ENCODE data around the gene CDC6.
"Not testable (repeated sequence)": the region's sequence is repeated elsewhere in the genome, so short reads cannot be mapped to it uniquely, and the experiment has no call there.

CDC6 gene

DNA sequence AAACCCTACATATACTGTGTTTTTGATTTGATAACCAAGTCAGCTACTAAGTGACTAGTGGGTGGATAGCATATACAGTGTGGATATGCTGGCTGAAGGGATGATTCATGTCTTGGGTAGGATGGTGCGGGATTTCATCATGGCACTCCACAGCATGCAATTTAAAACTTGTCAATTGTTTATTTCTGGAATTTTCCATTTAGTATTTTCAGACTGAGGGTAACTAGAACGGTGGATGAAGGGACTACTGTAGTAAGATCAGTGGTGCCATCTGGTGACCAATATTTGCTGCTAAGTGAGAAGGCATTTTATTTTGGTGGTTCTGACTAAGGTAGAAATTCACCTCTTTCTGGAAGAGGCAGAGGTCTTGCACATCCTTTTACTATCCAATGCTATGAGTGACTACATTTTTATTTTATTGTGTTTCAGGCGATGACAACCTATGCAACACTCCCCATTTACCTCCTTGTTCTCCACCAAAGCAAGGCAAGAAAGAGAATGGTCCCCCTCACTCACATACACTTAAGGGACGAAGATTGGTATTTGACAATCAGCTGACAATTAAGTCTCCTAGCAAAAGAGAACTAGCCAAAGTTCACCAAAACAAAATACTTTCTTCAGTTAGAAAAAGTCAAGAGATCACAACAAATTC is 3.1 kb downstream of the CDC6 start:
- no peak for DNase-seq

DNA sequence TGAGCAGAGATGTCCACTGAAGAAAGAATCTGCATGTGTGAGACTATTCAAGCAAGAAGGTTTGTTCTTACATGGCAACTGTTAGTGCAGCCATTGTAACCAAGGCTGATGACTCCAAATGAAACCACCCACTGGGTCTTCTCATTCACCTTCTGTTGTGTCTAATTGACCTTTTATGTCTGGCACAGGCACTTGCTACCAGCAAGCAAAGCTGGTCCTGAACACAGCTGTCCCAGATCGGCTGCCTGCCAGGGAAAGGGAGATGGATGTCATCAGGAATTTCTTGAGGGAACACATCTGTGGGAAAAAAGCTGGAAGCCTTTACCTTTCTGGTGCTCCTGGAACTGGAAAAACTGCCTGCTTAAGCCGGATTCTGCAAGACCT is 3.6 kb downstream of the CDC6 start:
- no peak for DNase-seq

DNA sequence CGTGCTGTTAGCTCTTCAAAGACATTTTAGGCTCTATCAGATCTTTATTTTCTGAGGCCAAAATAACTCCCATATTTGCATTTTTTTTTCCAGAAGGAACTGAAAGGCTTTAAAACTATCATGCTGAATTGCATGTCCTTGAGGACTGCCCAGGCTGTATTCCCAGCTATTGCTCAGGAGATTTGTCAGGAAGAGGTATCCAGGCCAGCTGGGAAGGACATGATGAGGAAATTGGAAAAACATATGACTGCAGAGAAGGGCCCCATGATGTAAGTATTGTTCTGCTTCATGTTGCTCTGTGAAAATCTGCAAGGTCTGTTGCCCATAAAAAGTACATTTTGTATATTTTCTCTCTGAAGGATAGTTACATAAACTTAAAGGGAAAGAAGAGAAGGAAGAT is 5.7 kb downstream of the CDC6 start:
- no peak for DNase-seq

DNA sequence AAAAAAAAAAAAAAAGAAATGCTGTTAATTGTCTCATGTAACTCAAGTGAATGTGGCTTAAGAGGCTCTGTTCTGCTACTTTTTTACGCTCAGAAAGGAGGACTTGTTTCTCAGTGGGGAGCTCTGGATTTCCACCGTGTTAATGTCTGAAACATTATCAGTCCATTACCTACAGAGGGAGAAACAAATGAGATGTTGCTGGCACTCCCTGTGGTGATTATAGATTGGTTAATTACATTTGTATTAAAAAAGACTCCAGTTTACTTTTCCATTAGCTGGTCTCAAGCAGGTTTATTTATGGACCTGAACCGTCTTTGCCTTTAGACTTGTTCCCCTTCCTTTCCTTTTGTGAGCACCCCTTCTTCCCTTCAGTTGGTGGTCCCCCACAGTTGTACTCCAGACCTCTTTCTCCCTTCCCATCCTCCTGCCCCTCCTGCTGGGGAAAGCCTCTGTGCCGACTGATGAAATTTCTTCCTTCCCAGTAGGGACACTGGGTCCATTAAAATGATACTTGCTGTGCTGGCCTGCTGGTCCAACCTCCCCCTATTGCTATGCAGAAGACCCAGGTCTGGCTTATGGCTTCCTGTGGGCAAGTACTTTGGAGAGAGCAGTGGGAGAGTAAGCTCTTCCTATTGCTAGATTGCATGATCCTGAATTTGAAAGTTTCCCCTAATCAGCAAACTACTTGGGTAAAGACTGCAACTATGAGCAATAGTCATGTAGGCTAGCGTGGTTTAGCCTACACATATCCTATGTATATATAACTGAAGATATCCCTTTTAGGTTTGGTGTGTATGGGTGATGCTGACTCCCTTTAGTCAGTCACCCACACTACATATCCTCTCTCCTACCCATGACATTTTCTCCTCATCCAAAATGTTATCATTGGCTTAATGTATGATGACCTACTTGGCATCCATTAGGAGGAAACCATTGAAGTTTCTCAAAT is 8.1 kb downstream of the CDC6 start:
- no peak for DNase-seq

DNA sequence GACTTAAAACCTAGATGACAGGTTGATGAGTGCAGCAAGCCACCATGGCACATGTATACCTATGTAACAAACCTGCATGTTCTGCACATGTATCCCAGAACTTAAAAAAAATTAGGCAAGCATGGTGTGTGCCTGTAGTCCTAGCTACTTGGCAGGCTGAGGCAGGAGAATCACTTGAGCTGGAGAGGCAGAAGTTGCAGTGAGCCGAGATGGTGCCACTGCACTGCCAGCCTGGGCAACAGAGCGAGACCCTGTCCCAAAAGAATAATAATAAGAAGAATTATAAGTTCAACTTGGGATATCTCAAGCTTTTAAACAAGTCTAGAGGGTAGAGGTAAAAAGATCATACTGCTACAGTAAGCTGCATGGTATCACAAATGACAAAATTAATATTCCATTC is 9.8 kb downstream of the CDC6 start:
- no peak for DNase-seq

DNA sequence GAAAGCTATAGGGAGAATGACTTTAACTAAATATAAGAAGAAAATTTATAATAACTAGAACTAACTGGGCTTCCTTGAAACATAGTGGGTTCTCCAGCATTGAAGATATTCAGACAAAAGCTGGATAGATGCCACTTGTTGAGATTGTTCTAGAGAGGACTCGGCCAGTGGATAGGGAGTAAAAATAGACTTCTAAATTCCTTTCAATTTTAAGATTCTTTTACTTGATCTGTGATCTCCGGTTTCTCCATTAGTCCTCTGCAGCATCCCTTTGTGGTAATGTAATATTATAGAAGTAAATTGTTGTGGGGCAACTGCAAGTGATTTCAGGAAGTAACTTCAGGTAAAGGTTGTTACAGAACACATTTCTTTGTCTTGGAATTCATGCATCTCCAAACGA is 11.0 kb downstream of the CDC6 start:
- DNase-seq: no peak

DNA sequence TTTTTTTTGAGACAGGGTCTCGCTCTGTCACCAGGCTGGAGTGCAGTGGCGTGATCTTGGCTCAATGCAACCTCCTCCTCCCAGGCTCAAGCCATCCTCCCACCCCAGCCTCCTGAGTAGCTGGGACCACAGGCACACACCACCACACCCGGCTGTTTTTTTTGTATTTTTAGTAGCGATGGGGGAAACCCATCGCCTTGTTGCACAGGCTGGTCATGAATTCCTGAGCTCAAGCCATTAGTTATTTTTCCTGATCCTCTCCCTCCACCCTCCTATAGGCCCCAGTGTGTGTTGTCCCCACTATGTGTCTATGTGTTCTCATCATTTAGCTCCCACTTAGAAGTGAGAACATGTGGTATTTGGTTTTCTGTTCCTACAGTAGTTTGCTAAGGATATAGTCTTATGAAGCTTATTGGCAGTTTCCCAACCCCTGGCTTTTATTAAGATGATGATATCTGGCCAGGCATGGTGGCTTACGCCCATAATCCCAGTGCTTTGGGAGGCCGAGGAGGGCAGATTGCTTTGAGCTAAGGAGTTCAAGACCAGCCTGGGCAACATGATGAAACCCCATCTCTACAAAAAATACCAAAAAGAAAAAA is 11.6 kb downstream of the CDC6 start:
- DNase-seq: not testable (repeated sequence)

DNA sequence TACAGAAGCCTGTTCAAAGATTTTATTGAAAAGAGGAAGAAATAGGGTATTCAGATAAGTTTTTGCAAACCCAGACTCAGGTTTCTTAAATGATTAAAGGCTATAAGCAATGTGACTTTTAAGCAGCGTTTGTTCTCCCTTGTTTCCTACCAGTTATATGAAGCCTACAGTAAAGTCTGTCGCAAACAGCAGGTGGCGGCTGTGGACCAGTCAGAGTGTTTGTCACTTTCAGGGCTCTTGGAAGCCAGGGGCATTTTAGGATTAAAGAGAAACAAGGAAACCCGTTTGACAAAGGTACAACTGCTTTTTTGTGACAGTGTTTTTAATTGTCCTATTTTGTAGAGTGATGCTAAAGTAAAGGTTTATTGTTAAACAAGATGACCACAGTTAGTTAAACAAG is 13.6 kb downstream of the CDC6 start:
- DNase-seq: no peak

DNA sequence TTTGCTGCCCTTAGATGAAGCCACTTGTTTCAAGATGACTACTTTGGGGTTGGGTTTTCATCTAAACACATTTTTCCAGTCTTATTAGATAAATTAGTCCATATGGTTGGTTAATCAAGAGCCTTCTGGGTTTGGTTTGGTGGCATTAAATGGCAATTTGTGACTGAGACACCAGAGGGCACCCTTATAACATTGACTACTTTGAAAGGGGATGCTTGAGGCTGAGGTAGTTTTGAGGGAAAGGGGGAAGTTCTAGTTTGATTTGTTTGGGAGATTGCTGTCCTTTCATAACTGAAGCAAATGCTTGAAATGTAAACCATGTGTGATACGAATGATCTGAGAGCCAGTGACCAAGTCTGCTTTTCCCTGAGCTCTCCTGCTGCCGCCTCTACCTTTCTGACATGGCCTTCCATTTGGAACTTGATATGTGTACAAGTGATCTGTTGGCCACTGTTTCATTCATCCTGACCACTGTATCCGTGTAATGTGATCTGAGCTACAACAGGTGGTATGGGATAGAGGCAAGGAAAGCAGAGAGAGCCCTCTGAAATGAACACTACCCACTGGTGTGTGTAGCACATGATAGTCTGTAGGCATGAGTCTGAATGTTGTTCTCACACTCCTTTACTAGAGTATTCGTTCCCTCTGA is 15.5 kb downstream of the CDC6 start:
- DNase-seq: peak; percentile 81

DNA sequence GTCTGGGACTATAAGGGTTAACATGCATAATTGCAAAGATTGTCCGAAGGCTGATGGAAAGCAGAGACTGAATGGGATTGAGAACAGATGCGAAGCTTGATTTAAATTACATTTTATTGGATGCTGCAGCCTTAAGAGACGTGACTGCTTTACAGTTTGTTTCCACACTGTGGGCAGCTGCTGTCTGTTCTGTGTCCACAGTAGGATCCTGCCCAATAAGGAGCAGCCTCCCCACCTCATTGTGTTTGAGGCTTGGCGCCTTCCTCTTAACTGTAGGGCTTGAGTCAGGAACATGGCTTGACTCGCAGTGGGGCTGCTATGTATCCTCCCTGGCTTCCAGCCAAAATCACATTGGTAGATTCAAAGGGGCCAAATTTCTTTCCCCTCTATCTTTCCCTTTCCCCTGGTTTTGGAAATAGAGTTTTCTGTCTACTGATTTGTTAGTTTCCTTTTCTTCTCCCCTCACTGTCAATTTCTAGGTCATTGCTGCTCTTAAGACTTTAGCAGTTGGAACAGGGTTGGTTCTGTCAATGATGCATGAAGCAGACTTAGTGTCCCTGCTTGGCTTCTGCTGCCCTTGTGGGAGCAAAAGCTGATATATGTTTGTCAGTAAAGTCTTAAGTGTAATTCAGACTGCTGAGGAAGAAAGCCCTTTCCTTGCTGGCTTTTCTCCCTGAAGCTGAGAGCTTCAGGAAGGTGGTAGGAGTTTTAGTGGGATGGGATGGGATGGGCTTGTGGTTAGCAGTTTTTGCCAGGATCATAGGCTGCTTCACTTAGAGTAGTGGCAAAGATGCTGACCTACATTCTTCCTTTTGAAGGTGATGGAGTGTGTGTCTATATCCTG is 16.3 kb downstream of the CDC6 start:
- peak; percentile 52 for DNase-seq

DNA sequence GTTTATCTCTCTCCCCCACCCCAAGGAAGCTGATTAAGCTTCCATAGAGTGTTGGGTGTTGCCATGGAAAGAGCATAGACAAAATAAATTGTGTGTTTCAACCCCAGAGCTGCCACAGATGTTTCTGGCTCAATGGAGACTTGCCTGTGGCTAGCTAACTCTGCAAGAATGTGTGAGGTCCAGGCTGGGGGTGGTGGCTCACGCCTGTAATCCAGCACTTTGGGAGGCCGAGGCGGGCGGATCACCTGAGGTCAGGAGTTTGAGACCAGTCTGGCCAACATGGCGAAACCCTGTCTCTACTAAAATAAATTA is 16.8 kb downstream of the CDC6 start:
- not testable (repeated sequence) for DNase-seq

DNA sequence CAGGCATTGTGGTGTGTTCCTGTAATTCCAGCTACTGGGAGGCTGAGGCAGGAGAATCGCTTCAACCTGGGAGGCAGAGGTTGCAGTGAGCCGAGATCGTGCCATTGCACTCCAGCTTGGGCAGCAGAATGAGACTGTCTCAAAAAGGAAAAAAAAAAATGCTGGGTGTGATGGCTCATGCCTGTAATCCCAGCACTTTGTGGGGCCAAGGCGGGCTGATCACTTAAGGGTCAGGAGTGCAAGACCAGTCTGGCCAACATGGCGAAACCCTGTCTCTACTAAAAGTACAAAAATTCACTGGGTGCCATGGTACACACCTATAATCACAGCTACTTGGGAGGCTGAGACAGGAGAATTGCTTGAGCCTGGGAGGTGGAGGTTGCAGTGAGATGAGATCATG is 17.2 kb downstream of the CDC6 start:
- not testable (repeated sequence) for DNase-seq

DNA sequence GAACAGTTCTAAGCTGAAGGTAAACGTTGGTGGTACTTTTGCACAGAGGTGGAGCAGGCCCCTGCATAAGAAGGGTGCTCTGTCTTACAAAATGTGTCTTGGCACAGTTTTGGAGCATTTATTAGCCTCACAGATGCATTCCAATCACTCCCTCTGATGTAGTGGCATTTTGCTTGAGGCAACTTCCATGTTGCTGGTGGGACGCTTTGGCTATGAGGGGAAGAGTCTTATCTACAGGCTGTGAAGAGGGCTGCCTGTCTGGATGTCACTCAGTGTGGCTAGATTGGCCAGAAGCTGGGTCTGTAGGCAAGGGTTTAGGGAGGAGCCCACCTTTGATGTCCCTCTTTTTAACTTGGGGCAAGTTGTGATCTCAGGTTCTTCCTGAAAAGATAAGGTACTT is 18.7 kb downstream of the CDC6 start:
- no peak for DNase-seq

DNA sequence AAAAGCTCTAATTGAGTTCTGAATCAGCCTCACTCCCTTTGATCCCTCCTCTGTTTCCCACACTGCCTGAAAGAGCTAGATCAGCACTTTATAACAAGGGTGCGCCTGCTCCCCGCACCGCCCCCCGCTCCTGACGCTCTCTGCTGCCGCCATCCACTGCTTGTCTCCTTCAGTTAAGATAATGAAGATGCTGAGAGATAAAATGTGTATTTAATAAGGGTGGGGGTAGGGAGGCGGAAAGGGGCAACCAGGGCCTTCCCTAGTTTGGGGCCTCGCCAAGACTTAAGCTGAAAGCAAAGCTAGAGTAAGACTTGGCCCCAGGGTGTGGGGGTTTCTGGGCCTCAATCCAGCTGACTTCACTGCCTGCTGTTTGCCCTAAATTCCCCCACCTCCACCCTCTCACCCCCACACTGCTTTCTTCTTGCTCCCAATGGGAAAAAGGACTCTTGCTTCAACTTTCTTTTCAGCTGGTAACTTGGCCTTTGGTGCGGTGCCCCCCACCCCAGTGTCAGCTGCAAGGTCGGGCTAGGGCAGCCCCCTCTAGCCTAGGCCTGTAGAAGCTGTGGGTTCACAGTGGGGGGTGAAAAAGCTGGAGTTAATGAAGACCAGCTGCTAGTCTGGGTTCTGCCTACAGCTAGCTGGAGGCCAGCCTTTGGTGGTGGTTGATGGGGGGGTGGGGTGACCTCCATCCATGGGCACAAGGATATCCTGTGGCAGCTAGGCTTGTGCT is 19.5 kb downstream of the CDC6 start:
- no peak for DNase-seq

DNA sequence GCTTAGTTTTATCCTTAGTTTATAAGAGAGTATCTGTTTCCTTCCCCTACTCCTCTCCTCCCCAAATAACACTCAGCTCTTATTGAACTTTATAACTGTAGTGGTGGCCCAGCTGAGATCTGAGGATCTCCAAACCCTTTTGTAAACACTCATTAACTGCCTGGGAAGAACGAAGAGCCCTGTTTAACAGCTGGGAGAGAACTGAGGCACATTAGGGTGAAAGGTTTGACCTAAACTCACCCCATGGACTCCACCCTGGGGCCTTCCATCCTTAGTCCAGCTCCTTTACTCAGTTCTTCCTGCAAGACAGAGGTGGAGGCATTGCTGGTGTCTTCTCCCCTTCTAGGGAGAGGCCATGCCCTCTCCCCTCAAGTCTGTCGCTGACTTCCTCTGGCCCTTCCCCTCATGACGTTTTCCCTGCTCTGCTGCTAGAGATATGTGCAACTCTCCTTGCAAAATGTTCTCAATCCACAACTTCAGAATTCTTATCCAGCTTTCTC is 20.1 kb downstream of the CDC6 start:
- DNase-seq: no peak

DNA sequence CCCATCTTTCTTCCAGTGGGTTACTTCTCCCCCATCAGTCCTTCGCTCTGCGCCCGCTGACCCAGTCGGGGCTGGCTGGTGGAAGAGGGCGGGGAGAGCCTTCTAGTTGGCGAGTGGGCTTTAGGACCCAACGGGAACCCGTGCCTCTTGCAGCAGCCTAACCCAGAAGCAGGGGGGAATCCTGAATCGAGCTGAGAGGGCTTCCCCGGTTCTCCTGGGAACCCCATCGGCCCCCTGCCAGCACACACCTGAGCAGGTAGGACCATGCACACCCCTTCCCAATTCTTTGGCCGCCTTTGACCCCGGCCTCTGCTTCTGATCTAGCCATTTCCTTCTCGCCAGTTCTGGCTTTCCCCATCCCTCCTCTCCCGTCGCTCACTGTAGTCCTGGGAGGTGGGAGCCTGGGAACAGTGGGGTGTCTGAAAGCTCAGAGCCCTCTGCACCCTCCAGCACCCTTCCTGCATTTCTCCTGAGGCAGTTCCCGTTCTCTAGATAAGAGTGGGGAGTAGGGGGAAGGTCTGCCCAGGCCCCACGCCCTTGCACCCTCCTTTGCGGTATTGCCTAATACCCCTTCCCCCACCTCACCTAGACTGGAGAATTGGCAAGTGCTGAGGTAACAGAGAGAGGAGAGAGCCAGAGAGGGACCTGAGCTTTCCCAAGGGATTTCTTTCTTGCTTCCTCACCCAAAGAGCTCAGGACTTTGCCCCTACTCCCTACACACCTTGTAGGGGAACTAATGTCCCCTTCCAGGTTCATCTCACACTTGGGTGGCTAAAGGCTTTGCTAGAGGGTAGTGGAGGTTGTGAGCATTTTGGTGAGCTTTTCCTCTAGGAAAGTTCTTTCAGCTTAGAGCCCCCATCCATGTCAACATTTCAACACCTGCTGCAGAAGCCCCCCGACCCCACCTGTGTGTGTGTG is 21.6 kb downstream of the CDC6 start, which contains the start of gene RARA:
RARA (plus strand) TSS at position 150 of the 918 bp plus-strand sequence. CDS start 22,039 bp downstream, outside the sequence.
- no peak for DNase-seq

DNA sequence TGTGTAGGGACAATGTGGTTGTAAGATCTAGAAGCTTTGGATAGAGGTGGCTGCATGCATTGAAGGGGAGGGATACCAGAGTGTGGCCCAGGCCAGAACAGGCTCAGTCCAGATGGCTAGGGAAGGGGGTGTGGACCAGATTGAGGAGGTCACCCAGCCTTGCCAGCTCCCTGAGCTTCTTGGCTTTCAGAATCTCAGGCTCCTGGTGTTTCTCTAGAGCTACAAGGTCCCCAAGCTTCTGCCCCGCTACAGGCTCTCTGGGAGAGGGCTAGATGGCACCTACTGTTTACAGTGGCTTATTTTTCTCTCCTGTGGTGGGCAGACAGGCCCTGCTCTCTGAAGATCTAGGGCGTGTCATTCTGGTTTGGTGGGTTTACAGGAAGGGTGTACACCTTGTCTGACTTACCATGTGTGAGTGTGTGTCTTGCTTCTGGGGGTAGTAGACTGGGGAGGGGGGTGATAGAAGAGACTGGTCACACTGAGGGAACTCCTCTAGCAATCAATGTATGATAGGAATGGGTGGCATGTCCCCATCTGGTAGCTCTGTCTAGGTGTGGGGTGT is 22.4 kb downstream of the CDC6 start:
- DNase-seq: no peak

DNA sequence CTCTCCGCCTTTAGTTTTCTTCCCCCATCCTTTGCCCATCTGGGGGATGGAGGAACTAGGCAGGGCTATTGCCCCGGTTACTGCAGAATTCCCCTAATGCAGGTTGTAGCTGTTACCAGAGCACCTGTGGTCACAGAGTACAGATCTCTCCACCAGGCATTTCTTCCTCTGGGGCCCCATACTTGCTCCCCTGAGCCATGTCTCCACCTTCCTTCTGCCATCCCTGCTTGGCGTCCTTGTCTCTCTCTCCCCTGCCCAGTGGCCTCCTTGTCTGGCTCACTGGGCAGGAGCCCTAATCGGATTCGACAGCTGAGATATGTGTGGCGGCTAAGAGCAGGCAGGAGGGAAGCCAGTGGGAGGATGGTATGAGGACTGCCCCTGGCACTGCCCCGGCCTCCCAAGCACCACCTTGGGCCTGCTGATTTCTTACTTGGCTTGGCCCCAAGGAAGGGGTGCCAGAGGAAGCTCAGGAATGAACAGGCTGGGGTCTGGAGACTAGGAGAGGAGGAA is 23.3 kb downstream of the CDC6 start:
- DNase-seq: no peak

DNA sequence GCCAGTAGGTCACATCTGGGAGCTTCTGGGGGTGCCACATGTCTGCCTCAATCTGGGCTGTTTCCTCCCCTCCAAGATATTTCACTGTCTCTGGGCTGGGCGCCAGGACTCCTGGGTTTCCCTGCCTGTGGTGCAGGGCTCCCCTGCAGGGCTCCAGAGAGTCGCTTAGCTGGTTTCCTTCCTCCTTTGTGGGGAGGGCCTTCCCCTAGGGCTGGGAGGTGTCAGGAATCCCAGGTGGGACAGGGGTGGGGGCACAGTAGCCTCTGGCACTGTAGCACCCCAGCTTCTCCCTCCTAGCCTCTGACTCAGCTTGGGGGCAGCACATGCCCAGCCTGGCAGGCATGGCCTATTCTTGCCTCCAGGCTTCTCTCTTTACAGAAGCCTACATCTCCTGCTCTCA is 23.9 kb downstream of the CDC6 start:
- DNase-seq: peak; percentile 47
